Activated CD4-positive, alpha-beta T cell treated with anti-CD3 and anti-CD28 coated beads, Interleukin-2, amount 50 U/mL, for 24 hours (primary cell): ENCODE results near the gene IP6K3.

Experiments
- DNase-seq, 2 donors: peaks; one replicate each; pipeline ENCODE4 v3.0.0-alpha.2; 2020; ENCODE audit warnings: low read depth in 1 of 2, low spot score in 1 of 2

The IP6K3 gene

GRCh38 chr6:33740794-33741193 is 5.9 kb downstream of the IP6K3 start:
- DNase-seq = no peak

- no peak for DNase-seq
These were observed 6.5 kb downstream of the IP6K3 start for GRCh38 chr6:33740204-33740608.

GRCh38 chr6:33739571-33739970 is 7.1 kb downstream of the IP6K3 start:
- DNase-seq = no peak

GRCh38 chr6:33738879-33739278 is 7.8 kb downstream of the IP6K3 start:
- no peak for DNase-seq

GRCh38 chr6:33738153-33738552 is 8.6 kb downstream of the IP6K3 start:
- no peak for DNase-seq

- DNase-seq = no peak
These were observed 9.3 kb downstream of the IP6K3 start for GRCh38 chr6:33737267-33738026.

- DNase-seq = no peak
These were observed 11.5 kb downstream of the IP6K3 start for GRCh38 chr6:33735216-33735615.

GRCh38 chr6:33733709-33734007 is 13.0 kb downstream of the IP6K3 start:
- DNase-seq = no peak

GRCh38 chr6:33732817-33733708 is 13.6 kb downstream of the IP6K3 start:
- DNase-seq = no peak

GRCh38 chr6:33732385-33732784 is 14.3 kb downstream of the IP6K3 start:
- DNase-seq = no peak

GRCh38 chr6:33731751-33732282 is 14.9 kb downstream of the IP6K3 start:
- no peak for DNase-seq

GRCh38 chr6:33731035-33731434 is 15.7 kb downstream of the IP6K3 start:
- no peak for DNase-seq

- no peak for DNase-seq
These were observed 16.1 kb downstream of the IP6K3 start for GRCh38 chr6:33730611-33731010.

GRCh38 chr6:33729059-33729458 is 17.6 kb downstream of the IP6K3 start:
- DNase-seq = no peak

GRCh38 chr6:33728438-33728837 is 18.3 kb downstream of the IP6K3 start:
- DNase-seq = no peak

GRCh38 chr6:33727932-33728331 is 18.8 kb downstream of the IP6K3 start:
- DNase-seq = no peak

GRCh38 chr6:33727126-33727525 is 19.6 kb downstream of the IP6K3 start:
- DNase-seq = no peak

GRCh38 chr6:33726696-33727095 is 20.0 kb downstream of the IP6K3 start:
- no peak for DNase-seq

GRCh38 chr6:33725891-33726673 is 20.6 kb downstream of the IP6K3 start:
- DNase-seq = no peak

- no peak for DNase-seq
These were observed 21.5 kb downstream of the IP6K3 start for GRCh38 chr6:33725222-33725621.
